Keratinocyte (primary cell): ENCODE results near the gene PRPF18. TPM values are rescaled to one million over a fixed set of nuclear protein-coding genes. Genes with fewer than 3 reads are reported as not detected.

Experiments
- DNase-seq: peaks from one replicate; pipeline ENCODE4 v3.0.0-alpha.2; 2011; ENCODE audit warnings: low read depth, missing footprints, low spot score
- FAIRE-seq: peaks from 2 replicates; lab custom pipeline; 2011; peaks lifted over from hg19 to GRCh38; lab: Jason Lieb, UNC
- H2AFZ ChIP-seq: 2 replicates; pipeline ENCODE4 v1.6.0; 2012; ENCODE audit warnings: low read length, control low read depth, inconsistent platforms; ENCODE audit not compliant: control insufficient read depth
- H3K27ac ChIP-seq: 2 replicates; pipeline ENCODE4 v1.5.1; 2011; ENCODE audit warnings: low read length; ENCODE audit not compliant: control insufficient read depth, insufficient read depth
- H3K27me3 ChIP-seq: 3 replicates; pipeline ENCODE4 v1.6.0; 2011; ENCODE audit warnings: low read length; ENCODE audit not compliant: control insufficient read depth, insufficient read depth; ENCODE audit errors: extremely low read depth
- H3K36me3 ChIP-seq, 2 experiments: 2 replicates in 1 of 2; 3 replicates in 1 of 2; pipeline ENCODE4 v1.5.1; 2011; ENCODE audit warnings: low read length in 2 of 2, mild to moderate bottlenecking in 1 of 2; ENCODE audit not compliant: control insufficient read depth in 2 of 2, insufficient read depth in 2 of 2; ENCODE audit errors: extremely low read depth in 1 of 2
- H3K4me1 ChIP-seq: 3 replicates; pipeline ENCODE4 v1.5.1; 2011; ENCODE audit warnings: low read length; ENCODE audit not compliant: control insufficient read depth, insufficient read depth; ENCODE audit errors: extremely low read depth
- H3K4me2 ChIP-seq: 3 replicates; pipeline ENCODE4 v1.6.0; 2011; ENCODE audit warnings: low read depth, low read length; ENCODE audit not compliant: control insufficient read depth, insufficient read depth; ENCODE audit errors: extremely low read depth
- H3K4me3 ChIP-seq, 3 experiments: fragments of 200-600 bp in 1 of 3; sonication (generic) in 1 of 3; 2 replicates in 2 of 3; 3 replicates in 1 of 3; pipeline ENCODE4 v1.5.1; 2011 to 2016; ENCODE audit warnings: low read length in 3 of 3, mild to moderate bottlenecking in 3 of 3, control low read depth in 2 of 3, inconsistent platforms in 1 of 3, low read depth in 1 of 3, mixed read lengths in 1 of 3, mixed run types in 1 of 3, moderate library complexity in 1 of 3; ENCODE audit not compliant: control insufficient read depth in 2 of 3, insufficient read depth in 2 of 3; ENCODE audit errors: extremely low read depth in 1 of 3
- H3K79me2 ChIP-seq: 2 replicates; pipeline ENCODE4 v1.6.0; 2012; ENCODE audit warnings: low read length; ENCODE audit not compliant: control insufficient read depth, insufficient read depth
- H3K9ac ChIP-seq: 3 replicates; pipeline ENCODE4 v1.6.0; 2011; ENCODE audit warnings: low read length; ENCODE audit not compliant: control insufficient read depth, insufficient read depth; ENCODE audit errors: extremely low read depth
- H3K9me1 ChIP-seq: 3 replicates; pipeline ENCODE4 v1.6.0; 2011; ENCODE audit warnings: low read length; ENCODE audit not compliant: control insufficient read depth, insufficient read depth; ENCODE audit errors: extremely low read depth
- H3K9me3 ChIP-seq: 2 replicates; pipeline ENCODE4 v1.5.1; 2012; ENCODE audit warnings: low read depth, low read length; ENCODE audit not compliant: control insufficient read depth
- H4K20me1 ChIP-seq: 3 replicates; pipeline ENCODE4 v1.6.0; 2011; ENCODE audit warnings: low read length; ENCODE audit not compliant: control insufficient read depth, insufficient read depth; ENCODE audit errors: extremely low read depth
- EZH2 ChIP-seq: IDR thresholded peaks from one replicate; pipeline ENCODE4 v1.6.1; 2012; ENCODE audit warnings: inconsistent platforms, mild to moderate bottlenecking, low read length, moderate library complexity
- dilution Hi-C: fragments of 300-500 bp; cut with MboI; formaldehyde crosslinking; loops from one replicate; pipeline ENCODE4 v1.7.0; 2020; ENCODE audit warnings: low sequenced_read_pairs; ENCODE audit not compliant: extremely low pct_ligation_motif_present
- polyA plus RNA-seq, 5 experiments: library from polyadenylated mRNA; depleted of rRNA in 3 of 5; stranded (reverse) in 3 of 5; stranded (forward) in 1 of 5; unstranded in 1 of 5; fragments of >200 nt; gene quantifications; 1 replicate in 1 of 5; 2 replicates in 3 of 5; 3 replicates in 1 of 5; pipeline versions ENCODE4 v1.2.1 to v1.2.3, GENCODE V29; 2011 to 2012; ENCODE audit warnings: missing spikeins in 2 of 5, low read depth in 1 of 5, low replicate concordance in 1 of 5
- TF ChIP-seq, protein P1 (sequence below), 3 experiments: IDR thresholded peaks in 1 of 3; conservative IDR thresholded peaks in 1 of 3; optimal IDR thresholded peaks in 1 of 3; 2 replicates in 2 of 3; 3 replicates in 1 of 3; pipeline versions ENCODE3 to v1.5.1; 2011; ENCODE audit warnings: low read length in 3 of 3, mild to moderate bottlenecking in 3 of 3, moderate library complexity in 2 of 3, control low read depth in 1 of 3, inconsistent platforms in 1 of 3; ENCODE audit not compliant: insufficient read depth in 2 of 3; ENCODE audit errors: extremely low read depth in 1 of 3

The PRPF18 gene
- polyA plus RNA-seq, 1 donor (not counting 4 experiments of a cell fraction or from before 2014, with no cell fraction given): 28.0 TPM

GRCh38 chr10:13673156-13673555 lies 86.4 kb downstream of the PRPF18 start:
- Histone ChIP-seq H3K9ac (no peak overlapping the region), H3K4me1 (no peaks in the 10 kb centered on the region), H4K20me1 (no peaks in the 10 kb centered on the region), H3K27me3 (no peaks in the 10 kb centered on the region), H3K79me2 (no peaks in the 10 kb centered on the region), H3K4me3 (no peak overlapping the region), H2AFZ (no peak overlapping the region), H3K36me3 (peaks cover 5 to 27% of the 10 kb centered on the region in 2 experiments), H3K4me2 (no peak overlapping the region), H3K9me1 (no peaks in the 10 kb centered on the region), H3K27ac (no peak overlapping the region), H3K9me3 (no peaks in the 10 kb centered on the region)
- no peak for DNase-seq
- dilution Hi-C loops: no loop called here
- TF ChIP-seq, protein P1, sequence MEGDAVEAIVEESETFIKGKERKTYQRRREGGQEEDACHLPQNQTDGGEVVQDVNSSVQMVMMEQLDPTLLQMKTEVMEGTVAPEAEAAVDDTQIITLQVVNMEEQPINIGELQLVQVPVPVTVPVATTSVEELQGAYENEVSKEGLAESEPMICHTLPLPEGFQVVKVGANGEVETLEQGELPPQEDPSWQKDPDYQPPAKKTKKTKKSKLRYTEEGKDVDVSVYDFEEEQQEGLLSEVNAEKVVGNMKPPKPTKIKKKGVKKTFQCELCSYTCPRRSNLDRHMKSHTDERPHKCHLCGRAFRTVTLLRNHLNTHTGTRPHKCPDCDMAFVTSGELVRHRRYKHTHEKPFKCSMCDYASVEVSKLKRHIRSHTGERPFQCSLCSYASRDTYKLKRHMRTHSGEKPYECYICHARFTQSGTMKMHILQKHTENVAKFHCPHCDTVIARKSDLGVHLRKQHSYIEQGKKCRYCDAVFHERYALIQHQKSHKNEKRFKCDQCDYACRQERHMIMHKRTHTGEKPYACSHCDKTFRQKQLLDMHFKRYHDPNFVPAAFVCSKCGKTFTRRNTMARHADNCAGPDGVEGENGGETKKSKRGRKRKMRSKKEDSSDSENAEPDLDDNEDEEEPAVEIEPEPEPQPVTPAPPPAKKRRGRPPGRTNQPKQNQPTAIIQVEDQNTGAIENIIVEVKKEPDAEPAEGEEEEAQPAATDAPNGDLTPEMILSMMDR (optimal IDR thresholded peaks at IDR 0.05 in 1 of 3, IDR thresholded peaks at IDR 0.05 in 1 of 3, conservative IDR thresholded peaks at IDR 0.05 in 1 of 3; ENCODE audit: extremely low read depth in 1 of 3, insufficient read depth in 2 of 3, low read length in 3 of 3): no peak
- TF ChIP-seq EZH2: no peak
- FAIRE-seq: no peak

DNA sequence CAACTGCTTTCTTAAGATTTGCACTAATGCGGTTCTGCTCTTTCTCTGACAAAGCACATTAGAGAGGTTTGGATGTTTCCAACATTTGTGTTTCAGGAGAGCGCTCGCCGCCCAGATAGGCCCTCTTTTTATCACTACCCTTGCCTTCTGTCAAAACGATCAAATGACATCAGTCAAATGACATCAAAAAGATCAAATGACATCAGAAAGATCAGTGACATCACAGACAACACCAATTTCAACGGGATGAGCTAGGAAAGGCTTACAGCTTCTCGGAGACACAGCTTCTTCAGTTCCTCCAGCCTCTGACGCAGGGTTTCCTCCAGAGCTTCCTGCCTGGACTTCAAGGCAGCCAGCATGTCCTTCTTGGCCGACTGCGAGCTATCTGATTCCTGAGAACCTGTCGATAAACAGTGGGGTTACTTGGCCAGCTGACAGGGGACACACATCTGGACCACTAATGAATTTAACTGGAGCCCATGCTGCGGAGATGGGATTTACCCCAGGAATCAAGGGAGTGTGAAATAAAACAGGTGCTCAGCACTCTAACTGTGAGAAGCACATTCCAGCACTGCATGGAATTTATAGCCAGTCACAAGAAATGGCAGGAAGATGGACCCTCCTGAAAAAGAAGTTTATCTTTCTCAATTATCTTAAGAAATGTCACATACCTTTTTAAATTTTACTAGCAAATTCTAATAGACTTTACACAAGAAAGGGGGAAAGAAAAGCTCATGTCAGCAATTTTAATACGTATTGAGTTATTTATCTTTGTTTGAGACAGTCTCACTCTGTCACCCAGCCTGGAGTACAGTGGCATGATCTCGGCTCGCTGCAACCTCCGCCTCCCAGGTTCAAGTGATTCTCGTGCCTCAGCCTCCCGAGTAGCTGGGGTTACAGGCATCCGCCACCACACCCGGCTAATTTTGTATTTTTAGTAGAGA lies 88.2 kb downstream of the PRPF18 start:
- Histone ChIP-seq H3K9me1 (no peaks in the 10 kb centered on the region), H3K4me3 (no peak overlapping the region), H3K27ac (no peak overlapping the region), H4K20me1 (no peaks in the 10 kb centered on the region), H3K9me3 (no peaks in the 10 kb centered on the region), H3K79me2 (no peaks in the 10 kb centered on the region), H3K36me3 (peaks cover 0 to 20% of the 10 kb centered on the region in 2 experiments), H3K4me2 (no peak overlapping the region), H2AFZ (no peak overlapping the region), H3K9ac (no peak overlapping the region), H3K4me1 (no peaks in the 10 kb centered on the region), H3K27me3 (no peaks in the 10 kb centered on the region)
- FAIRE-seq: no peak
- TF ChIP-seq EZH2: no peak
- TF ChIP-seq, protein P1 (optimal IDR thresholded peaks at IDR 0.05 in 1 of 3, IDR thresholded peaks at IDR 0.05 in 1 of 3, conservative IDR thresholded peaks at IDR 0.05 in 1 of 3; ENCODE audit: extremely low read depth in 1 of 3, insufficient read depth in 2 of 3, low read length in 3 of 3): no peak
- no peak for DNase-seq
- dilution Hi-C loops: no loop called here
